HepG2 (cell line): ENCODE measurements around the gene HOXA5. TPM values are rescaled to one million over a fixed set of nuclear protein-coding genes. Genes with fewer than 3 reads are reported as not detected.

Source experiments
- ATAC-seq: fragments of 200-7000 bp; cut with Tn5 transposase; 3 replicates; pipeline ENCODE4 v1.9.1; 2020; ENCODE audit warnings: mild to moderate bottlenecking, moderate library complexity
- BruUV-seq: library from RNA; stranded (reverse); fragments of 400-500 nt; replicated peaks from 2 replicates; lab custom pipeline; 2021; lab: Mats Ljungman, UMichigan
- CTCF ChIA-PET: fragments of 300-600 bp; formaldehyde crosslinking; extraction: SDS; loops from one replicate; lab custom pipeline; 2021; ENCODE audit warnings: low total read pairs, inconsistent platforms, low intra/inter-chr PET ratio; lab: Yijun Ruan, JAX
- POLR2A ChIA-PET: fragments of 350-600 bp; sonication (Branson Sonifier 250); formaldehyde crosslinking; loops from one replicate; lab custom pipeline; 2020; ENCODE audit warnings: antibody characterized with exemption, inconsistent platforms; lab: Yijun Ruan, JAX
- DNase-seq: peaks from one replicate; pipeline ENCODE4 v3.0.0-alpha.2; 2015; ENCODE audit warnings: low spot score
- FAIRE-seq: peaks from 3 replicates; lab custom pipeline; 2011; peaks lifted over from hg19 to GRCh38; lab: Jason Lieb, UNC
- H2AFZ ChIP-seq: one replicate; pipeline ENCODE4 v1.6.1; 2011; ENCODE audit warnings: low read length, inconsistent platforms
- H3K27ac ChIP-seq: fragments of 300-600 bp; 3 replicates; pipeline ENCODE4 v1.8.0; 2011; ENCODE audit warnings: mixed run types, mild to moderate bottlenecking, mixed read lengths, low read length, inconsistent platforms; ENCODE audit not compliant: insufficient read depth; ENCODE audit errors: extremely low read length
- H3K27me3 ChIP-seq, 2 experiments: fragments of 200-600 bp in 1 of 2; 2 replicates in 1 of 2; 3 replicates in 1 of 2; pipeline versions ENCODE4 v1.6.0 to v1.8.0; 2011; ENCODE audit warnings: low read length in 2 of 2, mild to moderate bottlenecking in 2 of 2, moderate library complexity in 2 of 2, inconsistent platforms in 1 of 2; ENCODE audit not compliant: insufficient read depth in 2 of 2, control insufficient read depth in 1 of 2
- H3K36me3 ChIP-seq, 2 experiments: fragments of 200-600 bp in 1 of 2; replicated peaks in 1 of 2; 2 replicates in 1 of 2; 3 replicates in 1 of 2; pipeline versions ENCODE4 v1.5.1 to v1.8.0; 2011; ENCODE audit warnings: low read length in 2 of 2, inconsistent platforms in 1 of 2; ENCODE audit not compliant: insufficient read depth in 2 of 2, control insufficient read depth in 1 of 2
- H3K4me1 ChIP-seq: 2 replicates; pipeline ENCODE4 v1.5.1; 2012; ENCODE audit warnings: low read length, inconsistent platforms; ENCODE audit not compliant: insufficient read depth
- H3K4me2 ChIP-seq: 2 replicates; pipeline ENCODE4 v1.6.0; 2011; ENCODE audit warnings: low read depth, low read length, inconsistent platforms
- H3K4me3 ChIP-seq, 3 experiments: fragments of 200-600 bp in 1 of 3; sonication (generic), shearing (Covaris generic) in 1 of 3; replicated peaks in 1 of 3; 2 replicates each; pipeline ENCODE4 v1.5.1; 2011 to 2016; ENCODE audit warnings: low read length in 3 of 3, inconsistent platforms in 2 of 3, low read depth in 2 of 3, mild to moderate bottlenecking in 2 of 3, control low read depth in 1 of 3, mixed read lengths in 1 of 3; ENCODE audit not compliant: insufficient read depth in 1 of 3
- H3K79me2 ChIP-seq: one replicate; pipeline ENCODE4 v1.6.1; 2011; ENCODE audit warnings: low read length, inconsistent platforms; ENCODE audit not compliant: insufficient read depth
- H3K9ac ChIP-seq: 2 replicates; pipeline ENCODE4 v1.6.0; 2011; ENCODE audit warnings: mild to moderate bottlenecking, low read depth, low read length, inconsistent platforms; ENCODE audit not compliant: insufficient read depth
- H3K9me3 ChIP-seq: 2 replicates; pipeline ENCODE4 v1.5.1; 2012; ENCODE audit warnings: mild to moderate bottlenecking, low read length
- H4K20me1 ChIP-seq: 2 replicates; pipeline ENCODE4 v1.6.0; 2011; ENCODE audit warnings: inconsistent platforms, mild to moderate bottlenecking, low read length, moderate library complexity; ENCODE audit not compliant: insufficient read depth
- DPF2 ChIP-seq: sonication (generic); formaldehyde crosslinking; IDR thresholded peaks from 2 replicates; pipeline ENCODE4 v1.4.0; 2020; ENCODE audit warnings: mild to moderate bottlenecking, low read depth, missing genetic modification reagents, borderline replicate concordance
- GABPB1 ChIP-seq: IDR thresholded peaks from 2 replicates; pipeline ENCODE4 v1.6.1; 2016; ENCODE audit warnings: mild to moderate bottlenecking, missing genetic modification reagents, moderate library complexity, missing compliant biosample characterization
- NR2F6 ChIP-seq, 2 experiments: IDR thresholded peaks; 2 replicates each; pipeline ENCODE4 v1.6.1; 2016; ENCODE audit warnings: antibody characterized with exemption in 1 of 2, mild to moderate bottlenecking in 1 of 2
- RARA ChIP-seq: IDR thresholded peaks from 2 replicates; pipeline ENCODE4 v1.6.1; 2016; ENCODE audit warnings: missing genetic modification reagents, missing compliant biosample characterization
- SKI ChIP-seq: fragments of 450-650 bp; IDR thresholded peaks from one replicate; pipeline ENCODE4 v1.6.1; 2018; ENCODE audit warnings: mild to moderate bottlenecking; ENCODE audit not compliant: partially characterized antibody
- SOX6 ChIP-seq, 2 experiments: fragments of 450-650 bp in 1 of 2; sonication (generic) in 1 of 2; formaldehyde crosslinking in 1 of 2; IDR thresholded peaks; 2 replicates each; pipeline versions ENCODE4 v1.4.0 to v1.6.1; 2017 to 2020; ENCODE audit warnings: antibody characterized with exemption in 1 of 2, mild to moderate bottlenecking in 1 of 2, missing genetic modification reagents in 1 of 2
- TCF7 ChIP-seq: sonication (generic); IDR thresholded peaks from 2 replicates; pipeline ENCODE4 v1.6.1; 2016; ENCODE audit warnings: antibody characterized with exemption, low read depth
- ZFX ChIP-seq: sonication (generic); formaldehyde crosslinking; IDR thresholded peaks from 2 replicates; pipeline ENCODE4 v1.4.0; 2020; ENCODE audit warnings: mild to moderate bottlenecking, low read depth, missing genetic modification reagents, moderate library complexity
- ZFY ChIP-seq: sonication (generic); formaldehyde crosslinking; IDR thresholded peaks from 2 replicates; pipeline ENCODE4 v1.4.0; 2020; ENCODE audit warnings: missing genetic modification reagents
- ZNF710 ChIP-seq: sonication (generic); formaldehyde crosslinking; IDR thresholded peaks from 2 replicates; pipeline ENCODE4 v1.5.0; 2020; ENCODE audit warnings: mild to moderate bottlenecking, missing genetic modification reagents, borderline replicate concordance
- ZNF841 ChIP-seq: sonication (generic); formaldehyde crosslinking; IDR thresholded peaks from 2 replicates; pipeline ENCODE4 v1.8.1; 2023; ENCODE audit warnings: missing genetic modification reagents, borderline replicate concordance
- WGBS: methylation state at CpG from one replicate; pipeline ENCODE4 v1.1.6; 2017; ENCODE audit warnings: low lambda C conversion rate; 5-methylcytosine and 5-hydroxymethylcytosine counted together
- in situ Hi-C: cut with HindIII; loops from 2 replicates; pipeline ENCODE4 v1.10.0; 2017; ENCODE audit warnings: low pct_unique_long_range_greater_than_20kb; ENCODE audit not compliant: extremely low pct_ligation_motif_present
- intact Hi-C: fragments of 100-400 bp; cut with micrococcal nuclease; formaldehyde crosslinking; loops from one replicate; pipeline ENCODE4 v1.10.0; 2022; ENCODE audit not compliant: unreplicated experiment
- polyA plus RNA-seq, 8 experiments: library from polyadenylated mRNA; depleted of rRNA in 3 of 8; stranded (reverse) in 7 of 8; unstranded in 1 of 8; fragments of >200 nt; fragmentation: Illumina TruSeq in 4 of 8; extraction: Trizol in 4 of 8; gene quantifications; 2 replicates each; pipeline versions ENCODE4 v1.2.1 to v1.2.3, GENCODE V29; 2011 to 2016; ENCODE audit warnings: low read depth in 4 of 8, missing spikeins in 1 of 8, mixed read lengths in 1 of 8; ENCODE audit not compliant: insufficient read depth in 1 of 8
- total RNA-seq, 5 experiments: library from RNA; depleted of rRNA; stranded (reverse); fragments of >200 nt; fragmentation: Illumina TruSeq; extraction: Trizol; gene quantifications; 2 replicates each; pipeline ENCODE4 v1.2.3, GENCODE V29; 2016; ENCODE audit warnings: low read depth in 1 of 5
- TF ChIP-seq, protein P1 (sequence below): sonication (generic); formaldehyde crosslinking; IDR thresholded peaks from 2 replicates; pipeline ENCODE4 v1.5.1; 2020; ENCODE audit warnings: mild to moderate bottlenecking, missing genetic modification reagents, moderate library complexity
- TF ChIP-seq, protein P2 (sequence below): sonication (generic); formaldehyde crosslinking; IDR thresholded peaks from 2 replicates; pipeline ENCODE4 v1.4.0; 2020; ENCODE audit warnings: mild to moderate bottlenecking, missing genetic modification reagents

Gene HOXA5
- total and polyA plus RNA-seq, 2 of the 13 experiments (the other 11 are each of a cell fraction or from before 2014, with no cell fraction given) = 3.2 to 3.6 TPM

DNA sequence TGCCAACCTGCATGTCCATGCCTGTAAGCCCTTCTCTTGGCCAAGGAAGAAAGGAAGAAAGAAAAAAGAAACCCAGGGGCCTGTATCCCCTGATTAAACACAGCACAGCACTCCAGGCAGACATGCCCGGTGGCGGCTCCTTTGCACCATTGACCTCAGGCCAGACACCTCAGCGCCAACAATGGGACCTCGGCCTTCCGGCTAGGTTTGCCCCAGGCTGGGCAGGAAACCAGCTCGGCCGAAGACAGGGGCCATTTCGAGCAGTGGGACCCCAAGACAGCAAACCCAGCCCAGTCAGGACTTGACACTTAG is 27.8 kb upstream of the HOXA5 start:
- in situ Hi-C loops = loop anchor here (25.0 kb wide), 1 partner anchor 1084 kb away; no protein-coding TSS in a partner anchor
- Histone ChIP-seq H3K79me2 (no peaks in the 10 kb centered on the region), H2AFZ (no peak overlapping the region), H3K9me3 (no peaks in the 10 kb centered on the region), H4K20me1 (no peaks in the 10 kb centered on the region), H3K4me2 (peak overlapping the region; percentile 41), H3K36me3 (no peaks in the 10 kb centered on the region), H3K27ac (no peak overlapping the region), H3K4me3 (no peak overlapping the region; a peak in 1 of 6 replicates), H3K4me1 (peaks cover 18% of the 10 kb centered on the region), H3K27me3 (peaks cover 0 to 60% of the 10 kb centered on the region in 2 experiments), H3K9ac (no peak overlapping the region)
- BruUV-seq = no TSS peak
- intact Hi-C loops = no loop called here
- 2% methylated on average over 7 of the region's 8 CpGs for WGBS
- TF ChIP-seq ZNF841 (CRISPR knock-in tag) = no peak
- TF ChIP-seq, protein P1, sequence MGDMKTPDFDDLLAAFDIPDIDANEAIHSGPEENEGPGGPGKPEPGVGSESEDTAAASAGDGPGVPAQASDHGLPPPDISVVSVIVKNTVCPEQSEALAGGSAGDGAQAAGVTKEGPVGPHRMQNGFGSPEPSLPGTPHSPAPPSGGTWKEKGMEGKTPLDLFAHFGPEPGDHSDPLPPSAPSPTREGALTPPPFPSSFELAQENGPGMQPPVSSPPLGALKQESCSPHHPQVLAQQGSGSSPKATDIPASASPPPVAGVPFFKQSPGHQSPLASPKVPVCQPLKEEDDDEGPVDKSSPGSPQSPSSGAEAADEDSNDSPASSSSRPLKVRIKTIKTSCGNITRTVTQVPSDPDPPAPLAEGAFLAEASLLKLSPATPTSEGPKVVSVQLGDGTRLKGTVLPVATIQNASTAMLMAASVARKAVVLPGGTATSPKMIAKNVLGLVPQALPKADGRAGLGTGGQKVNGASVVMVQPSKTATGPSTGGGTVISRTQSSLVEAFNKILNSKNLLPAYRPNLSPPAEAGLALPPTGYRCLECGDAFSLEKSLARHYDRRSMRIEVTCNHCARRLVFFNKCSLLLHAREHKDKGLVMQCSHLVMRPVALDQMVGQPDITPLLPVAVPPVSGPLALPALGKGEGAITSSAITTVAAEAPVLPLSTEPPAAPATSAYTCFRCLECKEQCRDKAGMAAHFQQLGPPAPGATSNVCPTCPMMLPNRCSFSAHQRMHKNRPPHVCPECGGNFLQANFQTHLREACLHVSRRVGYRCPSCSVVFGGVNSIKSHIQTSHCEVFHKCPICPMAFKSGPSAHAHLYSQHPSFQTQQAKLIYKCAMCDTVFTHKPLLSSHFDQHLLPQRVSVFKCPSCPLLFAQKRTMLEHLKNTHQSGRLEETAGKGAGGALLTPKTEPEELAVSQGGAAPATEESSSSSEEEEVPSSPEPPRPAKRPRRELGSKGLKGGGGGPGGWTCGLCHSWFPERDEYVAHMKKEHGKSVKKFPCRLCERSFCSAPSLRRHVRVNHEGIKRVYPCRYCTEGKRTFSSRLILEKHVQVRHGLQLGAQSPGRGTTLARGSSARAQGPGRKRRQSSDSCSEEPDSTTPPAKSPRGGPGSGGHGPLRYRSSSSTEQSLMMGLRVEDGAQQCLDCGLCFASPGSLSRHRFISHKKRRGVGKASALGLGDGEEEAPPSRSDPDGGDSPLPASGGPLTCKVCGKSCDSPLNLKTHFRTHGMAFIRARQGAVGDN (CRISPR knock-in tag) = peak; percentile 59
- TF ChIP-seq, protein P2, sequence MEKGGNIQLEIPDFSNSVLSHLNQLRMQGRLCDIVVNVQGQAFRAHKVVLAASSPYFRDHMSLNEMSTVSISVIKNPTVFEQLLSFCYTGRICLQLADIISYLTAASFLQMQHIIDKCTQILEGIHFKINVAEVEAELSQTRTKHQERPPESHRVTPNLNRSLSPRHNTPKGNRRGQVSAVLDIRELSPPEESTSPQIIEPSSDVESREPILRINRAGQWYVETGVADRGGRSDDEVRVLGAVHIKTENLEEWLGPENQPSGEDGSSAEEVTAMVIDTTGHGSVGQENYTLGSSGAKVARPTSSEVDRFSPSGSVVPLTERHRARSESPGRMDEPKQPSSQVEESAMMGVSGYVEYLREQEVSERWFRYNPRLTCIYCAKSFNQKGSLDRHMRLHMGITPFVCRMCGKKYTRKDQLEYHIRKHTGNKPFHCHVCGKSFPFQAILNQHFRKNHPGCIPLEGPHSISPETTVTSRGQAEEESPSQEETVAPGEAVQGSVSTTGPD (CRISPR knock-in tag) = no peak
- TF ChIP-seq RARA = peak; percentile 31; the same call in 1 of the 2 replicates
- TF ChIP-seq DPF2 = no peak
- TF ChIP-seq NR2F6 (IDR thresholded peaks at IDR 0.05) = 0 out of 2 replicates have a peak, but pooled peaks have one; percentile 9
- TF ChIP-seq NR2F6 (CRISPR knock-in tag; IDR thresholded peaks at IDR 0.05) = 0 out of 2 replicates have a peak, but pooled peaks have one; percentile 8
- TF ChIP-seq SOX6 (IDR thresholded peaks at IDR 0.05) = no peak
- TF ChIP-seq SOX6 (CRISPR knock-in tag; IDR thresholded peaks at IDR 0.05) = peak; percentile 28; the same call in 1 of the 2 replicates
- peak; percentile 42; the same call in 1 of the 2 replicates for TF ChIP-seq TCF7
- TF ChIP-seq GABPB1 = peak; percentile 36; the same call in 1 of the 2 replicates
- peak; percentile 33; the same call in 1 of the 2 replicates for TF ChIP-seq ZFY (CRISPR knock-in tag)
- peak; percentile 16 for TF ChIP-seq SKI
- 0 out of 2 replicates have a peak, but pooled peaks have one; percentile 25 for TF ChIP-seq ZFX (CRISPR knock-in tag)
- TF ChIP-seq ZNF710 (CRISPR knock-in tag) = 0 out of 2 replicates have a peak, but pooled peaks have one; percentile 28
- POLR2A ChIA-PET = interaction anchor here (0.9 kb wide), 1 partner anchor 10 kb away, joined by 3 read pairs; no protein-coding TSS in a partner anchor
- CTCF ChIA-PET = no interaction called here
- DNase-seq (peak; percentile 26), ATAC-seq (peak; percentile 69), FAIRE-seq (no peak)
